Adipose tissue (tissue), 3 donors: Measurements from ENCODE around the gene C13orf46. TPM values are rescaled to one million over a fixed set of nuclear protein-coding genes. Genes with fewer than 3 reads are reported as not detected.

Source experiments
- H3K27ac ChIP-seq: one replicate; pipeline ENCODE4 v1.5.1; 2013; ENCODE audit warnings: low read depth, low read length
- WGBS, 3 donors: extraction: QIAGEN DNeasy Blood & Tissue Kit; methylation state at CpG; one replicate each; pipeline ENCODE4 v1.1.7; 2013; 5-methylcytosine and 5-hydroxymethylcytosine counted together
- polyA plus RNA-seq, 3 donors: library from polyadenylated mRNA; stranded (reverse); fragments of 200-250 nt; gene quantifications; one replicate each; pipeline ENCODE4 v1.2.3, GENCODE V29; 2013
- donor health status: healthy with polysubstance abuse.
- donor health status: Bipolar disorder and iron deficiency.
- donor health status: healthy.

C13orf46 gene
- polyA plus RNA-seq, 3 donors: 1.0 to 3.3 (median 1.7) TPM

GRCh38 chr13:113907635-113908617 lies 66.0 kb downstream of the C13orf46 start:
- WGBS, 3 donors: 38 to 57% (median 46%) methylated on average over 17 of the region's 17 CpGs
- no peak overlapping the region for H3K27ac ChIP-seq

DNA sequence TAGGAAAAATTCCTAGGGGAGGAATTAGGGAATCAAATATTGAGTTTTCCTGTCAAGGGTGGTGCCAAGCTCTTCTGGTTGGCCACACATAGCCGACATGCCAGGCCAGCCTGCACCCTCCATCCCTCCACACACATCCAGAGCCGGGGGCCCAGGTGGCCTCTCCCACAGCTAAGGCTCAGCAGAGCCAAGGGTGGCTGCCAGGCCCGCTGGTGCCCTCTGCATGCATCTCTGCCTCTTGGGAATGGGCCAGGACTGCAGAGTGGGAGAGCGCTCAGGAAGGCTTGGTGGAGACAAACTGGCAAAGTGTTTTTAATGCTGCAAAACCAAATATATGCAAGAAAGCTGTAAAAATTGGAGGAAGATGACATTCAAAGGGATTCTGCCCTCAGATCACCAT lies 67.3 kb downstream of the C13orf46 start:
- no peak overlapping the region for H3K27ac ChIP-seq
- 76 to 87% (median 81%) methylated on average over 4 of the region's 4 CpGs for WGBS, 3 donors

DNA sequence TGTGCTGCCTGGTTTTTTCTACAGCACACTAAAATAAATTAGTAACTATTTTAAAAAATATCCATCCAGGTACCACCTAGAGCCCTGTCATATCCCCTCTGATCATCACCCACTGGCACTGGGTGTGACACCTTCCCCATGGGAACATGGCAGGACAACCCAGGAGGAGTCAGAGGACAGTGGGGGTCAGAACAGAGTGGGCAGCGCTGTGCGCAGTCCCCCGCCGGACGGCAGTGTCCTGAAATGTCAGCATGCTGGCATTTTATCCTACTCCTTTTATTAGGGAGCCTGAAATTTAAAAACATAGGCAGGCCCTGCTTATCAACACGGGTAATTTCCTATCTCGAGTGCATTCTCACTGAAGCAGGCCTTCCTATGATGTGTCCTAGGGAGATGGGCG lies 67.9 kb downstream of the C13orf46 start:
- 81 to 90% (median 90%) methylated on average over 8 of the region's 8 CpGs for WGBS, 3 donors
- no peak overlapping the region for H3K27ac ChIP-seq

GRCh38 chr13:113905018-113905417 lies 68.9 kb downstream of the C13orf46 start:
- no peak overlapping the region for H3K27ac ChIP-seq
- WGBS, 3 donors: 82 to 92% (median 86%) methylated on average over 9 of the region's 9 CpGs

- WGBS, 3 donors: 35 to 63% (median 56%) methylated on average over 8 of the region's 8 CpGs
- H3K27ac ChIP-seq: no peak overlapping the region
Measured at GRCh38 chr13:113904411-113904810, 69.5 kb downstream of the C13orf46 start.

DNA sequence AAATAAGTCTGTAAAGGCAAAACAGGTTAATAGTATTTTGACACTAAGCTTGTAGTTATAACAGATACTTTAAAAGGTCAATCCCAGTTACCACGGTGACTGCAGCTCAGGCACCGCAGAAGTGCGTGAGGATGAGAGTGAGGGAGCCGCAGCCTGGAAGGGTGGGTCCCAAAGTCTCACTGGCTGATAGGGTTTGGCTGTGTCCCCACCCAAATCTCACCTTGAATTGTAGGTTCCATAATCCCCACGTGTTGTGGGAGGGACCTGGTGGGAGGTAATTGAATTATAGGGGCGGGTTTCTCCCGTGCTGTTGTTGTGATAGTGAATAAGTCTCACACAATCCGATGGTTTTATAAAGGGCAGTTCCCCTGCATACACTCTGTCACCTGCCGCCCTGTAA lies 70.0 kb downstream of the C13orf46 start:
- WGBS, 3 donors: 83 to 91% (median 83%) methylated on average over 9 of the region's 9 CpGs
- H3K27ac ChIP-seq: no peak overlapping the region

Other genes starting within 250 kb of the C13orf46 start
- gene TMEM255B, start 214.8 kb downstream of the C13orf46 start, polyA plus RNA-seq: 10 to 100 TPM in 2 of 3 donors, 1 to 10 TPM in 1; 3.9 to 24.7 (median 14.2) TPM
- gene GAS6, start 110.0 kb downstream of the C13orf46 start, polyA plus RNA-seq: 100 to 1,000 TPM in 2 of 3 donors, 10 to 100 TPM in 1; 32.3 to 151 (median 118) TPM
- gene RASA3, start 158.5 kb upstream of the C13orf46 start, polyA plus RNA-seq: 10 to 100 TPM; 14.8 to 62.0 (median 20.9) TPM
- 1 to 10 TPM in 1 of 3 donors, not detected in 2; 5.1 TPM for gene CFAP97D2, start 205.2 kb upstream of the C13orf46 start, polyA plus RNA-seq